Body of pancreas (tissue), 4 donors: Measurements from ENCODE around the gene MACROH2A1. TPM values are rescaled to one million over a fixed set of nuclear protein-coding genes. Genes with fewer than 3 reads are reported as not detected.

Source experiments
- ATAC-seq: fragments of 150-250 bp; one replicate; pipeline ENCODE4 v1.9.1; 2016
- DNase-seq, 4 donors: peaks; one replicate each; pipeline ENCODE4 v3.0.0-alpha.2; 2019
- H3K27ac ChIP-seq, 4 donors: fragments of 200-600 bp; sonication (generic); 1 replicate in 3 of 4; 2 replicates in 1 of 4; pipeline versions ENCODE4 v1.5.1 to v1.6.1; 2016 to 2019; ENCODE audit warnings: mild to moderate bottlenecking in 1 of 4, mixed read lengths in 1 of 4, moderate library complexity in 1 of 4
- H3K27me3 ChIP-seq, 2 donors: fragments of 200-600 bp; sonication (generic); one replicate each; pipeline ENCODE4 v1.6.0; 2016; ENCODE audit warnings: mild to moderate bottlenecking in 1 of 2
- H3K36me3 ChIP-seq, 2 donors: fragments of 200-600 bp; sonication (generic); replicated peaks in 1 of 2; 2 replicates each; pipeline ENCODE4 v1.5.1; 2016; ENCODE audit warnings: low read depth in 2 of 2; ENCODE audit not compliant: insufficient read depth in 1 of 2
- H3K4me1 ChIP-seq: fragments of 200-600 bp; sonication (generic); one replicate; pipeline ENCODE4 v1.6.0; 2016
- H3K4me3 ChIP-seq, 2 donors: fragments of 200-600 bp; sonication (generic); 1 replicate in 1 of 2; 2 replicates in 1 of 2; pipeline ENCODE4 v1.5.1; 2016 to 2019
- H3K9me3 ChIP-seq, 3 donors: fragments of 200-600 bp; sonication (generic); 1 replicate in 2 of 3; 2 replicates in 1 of 3; pipeline ENCODE4 v1.5.1; 2016
- POLR2A ChIP-seq, 3 donors: fragments of 450-650 bp; IDR thresholded peaks; one replicate each; pipeline ENCODE4 v1.6.1; 2016; ENCODE audit warnings: antibody characterized with exemption in 3 of 3, mild to moderate bottlenecking in 2 of 3
- WGBS, 2 donors: methylation state at CpG; one replicate each; pipeline ENCODE4 v1.1.5; 2017; 5-methylcytosine and 5-hydroxymethylcytosine counted together
- intact Hi-C: fragments of 100-400 bp; cut with DNase I; formaldehyde crosslinking; loops from one replicate; pipeline ENCODE4 v1.15.1; 2023
- total RNA-seq, 2 donors: library from RNA; depleted of rRNA; stranded (reverse); fragments of >200 nt; gene quantifications; one replicate each; pipeline ENCODE4 v1.1.0, GENCODE V29; 2016
- TF ChIP-seq, protein P1 (sequence below), 7 experiments: fragments of 450-650 bp in 4 of 7; fragments of 200-600 bp in 3 of 7; sonication (generic) in 3 of 7; IDR thresholded peaks; one replicate each; pipeline ENCODE4 v1.5.1; 2016 to 2019; ENCODE audit warnings: antibody characterized with exemption in 7 of 7

The MACROH2A1 gene
- total RNA-seq, 2 donors from 2014 or later = 78.9 to 142 TPM

DNA sequence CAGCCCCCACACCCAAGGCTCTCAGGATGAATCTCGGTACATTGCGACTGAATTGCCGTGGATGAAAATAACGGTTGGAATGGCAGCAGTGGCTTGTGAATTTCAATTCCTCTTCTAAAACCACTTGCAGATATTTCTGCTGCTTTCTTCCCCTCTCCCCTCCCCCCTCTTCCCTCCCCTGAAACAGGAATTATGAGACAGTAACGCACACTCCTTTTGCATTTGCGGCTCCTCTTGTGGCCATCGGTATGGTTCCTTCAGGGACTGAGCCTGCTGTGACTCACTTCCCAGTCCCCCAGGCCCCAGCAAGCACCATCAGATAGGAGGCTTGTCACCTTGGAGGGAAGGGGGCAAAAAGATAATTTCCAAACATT is 38.4 kb upstream of the MACROH2A1 start:
- intact Hi-C loops = no loop called here
- ATAC-seq = no peak
- no peak overlapping the region for H3K4me3 ChIP-seq
- H3K4me1 ChIP-seq = peaks cover 8% of the 10 kb centered on the region
- peak overlapping the region in 1 of 4 donors; percentile 34 for H3K27ac ChIP-seq
- TF ChIP-seq, protein P1, sequence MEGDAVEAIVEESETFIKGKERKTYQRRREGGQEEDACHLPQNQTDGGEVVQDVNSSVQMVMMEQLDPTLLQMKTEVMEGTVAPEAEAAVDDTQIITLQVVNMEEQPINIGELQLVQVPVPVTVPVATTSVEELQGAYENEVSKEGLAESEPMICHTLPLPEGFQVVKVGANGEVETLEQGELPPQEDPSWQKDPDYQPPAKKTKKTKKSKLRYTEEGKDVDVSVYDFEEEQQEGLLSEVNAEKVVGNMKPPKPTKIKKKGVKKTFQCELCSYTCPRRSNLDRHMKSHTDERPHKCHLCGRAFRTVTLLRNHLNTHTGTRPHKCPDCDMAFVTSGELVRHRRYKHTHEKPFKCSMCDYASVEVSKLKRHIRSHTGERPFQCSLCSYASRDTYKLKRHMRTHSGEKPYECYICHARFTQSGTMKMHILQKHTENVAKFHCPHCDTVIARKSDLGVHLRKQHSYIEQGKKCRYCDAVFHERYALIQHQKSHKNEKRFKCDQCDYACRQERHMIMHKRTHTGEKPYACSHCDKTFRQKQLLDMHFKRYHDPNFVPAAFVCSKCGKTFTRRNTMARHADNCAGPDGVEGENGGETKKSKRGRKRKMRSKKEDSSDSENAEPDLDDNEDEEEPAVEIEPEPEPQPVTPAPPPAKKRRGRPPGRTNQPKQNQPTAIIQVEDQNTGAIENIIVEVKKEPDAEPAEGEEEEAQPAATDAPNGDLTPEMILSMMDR (IDR thresholded peaks at IDR 0.05) = no peak
- no peak for TF ChIP-seq POLR2A (IDR thresholded peaks at IDR 0.05)
- peaks cover 0 to 6% of the 10 kb centered on the region in 2 donors for H3K27me3 ChIP-seq
- H3K36me3 ChIP-seq = no peaks in the 10 kb centered on the region
- 51 to 76% methylated on average over 7 of the region's 7 CpGs for WGBS, 2 donors
- peak in 1 of 4 donors; percentile 56 for DNase-seq
- no peaks in the 10 kb centered on the region for H3K9me3 ChIP-seq

DNA sequence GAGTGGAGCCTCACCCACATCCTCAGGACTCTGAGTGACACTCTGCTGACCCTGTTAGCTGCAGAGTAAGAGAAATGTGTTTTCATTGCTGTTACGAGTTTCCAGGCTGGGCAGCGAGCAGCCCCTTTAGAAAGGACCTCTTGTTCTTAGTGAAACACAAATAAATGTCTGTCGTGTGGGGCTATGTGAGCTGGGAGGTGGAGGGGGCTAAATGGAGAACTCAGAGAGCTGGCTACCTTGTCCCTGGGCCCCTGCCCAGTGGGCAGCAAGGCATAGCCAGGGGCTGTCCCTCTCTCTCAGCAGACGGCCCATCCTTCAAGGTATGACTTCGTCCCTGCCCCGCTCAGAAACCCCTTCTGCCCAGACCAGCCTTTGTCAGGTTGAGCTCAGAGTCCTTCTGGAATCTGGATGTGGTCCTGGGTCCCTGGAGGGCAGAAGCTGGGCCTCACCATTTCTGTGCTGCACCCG is 38.0 kb upstream of the MACROH2A1 start:
- intact Hi-C loops = no loop called here
- WGBS, 2 donors = 45 to 70% methylated on average over 4 to 7 of the region's 7 CpGs
- no peak for ATAC-seq

DNA sequence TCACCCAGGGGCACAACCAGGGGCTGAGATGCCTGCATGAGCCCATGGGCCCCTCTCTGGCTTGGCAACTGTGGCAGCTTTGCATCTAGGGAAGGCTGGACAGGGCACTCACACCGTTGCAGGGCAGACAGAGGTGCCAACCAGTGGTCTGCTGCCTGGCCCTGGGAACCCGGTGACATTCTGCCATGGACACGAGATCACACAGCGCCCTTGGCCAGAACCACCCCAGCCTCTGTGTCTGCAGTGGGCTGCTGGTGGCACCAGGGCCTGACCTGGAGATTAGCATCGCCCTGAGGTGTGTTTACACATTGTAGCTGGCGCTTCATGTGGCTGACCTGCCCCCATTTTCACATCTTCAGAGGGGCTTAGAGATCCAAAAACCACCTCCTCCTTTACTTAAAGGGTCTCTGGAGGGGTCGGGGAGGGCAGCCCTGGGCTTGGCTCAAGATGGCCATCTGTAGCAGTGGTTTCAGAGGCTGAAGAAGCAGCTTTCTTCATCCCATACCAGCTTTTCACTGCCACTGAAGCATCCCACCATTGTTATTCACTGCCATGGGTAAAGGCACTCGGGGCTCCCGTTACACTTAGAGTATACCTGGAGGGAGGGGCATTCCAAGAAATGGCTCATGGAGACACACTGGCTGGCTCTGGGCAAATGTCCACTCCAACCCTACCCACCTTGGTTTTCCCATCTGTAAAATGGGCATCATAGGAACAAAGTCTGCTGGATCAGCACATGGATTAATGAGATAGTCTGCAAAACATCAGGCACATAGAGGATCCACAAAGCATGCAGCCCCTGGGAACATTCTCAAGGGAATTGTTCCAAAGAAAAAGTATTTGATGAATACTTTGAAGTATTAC is 36.7 kb upstream of the MACROH2A1 start:
- intact Hi-C loops = no loop called here
- H3K4me1 ChIP-seq = peaks cover 8% of the 10 kb centered on the region
- H3K27ac ChIP-seq = no peak overlapping the region
- H3K9me3 ChIP-seq = no peaks in the 10 kb centered on the region
- TF ChIP-seq, protein P1 (IDR thresholded peaks at IDR 0.05) = no peak
- no peak overlapping the region for H3K4me3 ChIP-seq
- ATAC-seq (no peak), DNase-seq (no peak)
- 65 to 74% methylated on average over 6 to 7 of the region's 9 CpGs for WGBS, 2 donors
- peaks cover 0 to 6% of the 10 kb centered on the region in 2 donors for H3K27me3 ChIP-seq
- H3K36me3 ChIP-seq = no peaks in the 10 kb centered on the region

More for the DNA sequence above, 38.0 kb upstream of the MACROH2A1 start:
- no peak for DNase-seq
- peaks cover 0 to 6% of the 10 kb centered on the region in 2 donors for H3K27me3 ChIP-seq
- H3K27ac ChIP-seq = no peak overlapping the region
- H3K4me3 ChIP-seq = no peak overlapping the region
- no peak for TF ChIP-seq POLR2A (IDR thresholded peaks at IDR 0.05)
- TF ChIP-seq, protein P1 (IDR thresholded peaks at IDR 0.05) = no peak
- H3K36me3 ChIP-seq = no peaks in the 10 kb centered on the region
- H3K4me1 ChIP-seq = peaks cover 8% of the 10 kb centered on the region
- no peaks in the 10 kb centered on the region for H3K9me3 ChIP-seq

DNA sequence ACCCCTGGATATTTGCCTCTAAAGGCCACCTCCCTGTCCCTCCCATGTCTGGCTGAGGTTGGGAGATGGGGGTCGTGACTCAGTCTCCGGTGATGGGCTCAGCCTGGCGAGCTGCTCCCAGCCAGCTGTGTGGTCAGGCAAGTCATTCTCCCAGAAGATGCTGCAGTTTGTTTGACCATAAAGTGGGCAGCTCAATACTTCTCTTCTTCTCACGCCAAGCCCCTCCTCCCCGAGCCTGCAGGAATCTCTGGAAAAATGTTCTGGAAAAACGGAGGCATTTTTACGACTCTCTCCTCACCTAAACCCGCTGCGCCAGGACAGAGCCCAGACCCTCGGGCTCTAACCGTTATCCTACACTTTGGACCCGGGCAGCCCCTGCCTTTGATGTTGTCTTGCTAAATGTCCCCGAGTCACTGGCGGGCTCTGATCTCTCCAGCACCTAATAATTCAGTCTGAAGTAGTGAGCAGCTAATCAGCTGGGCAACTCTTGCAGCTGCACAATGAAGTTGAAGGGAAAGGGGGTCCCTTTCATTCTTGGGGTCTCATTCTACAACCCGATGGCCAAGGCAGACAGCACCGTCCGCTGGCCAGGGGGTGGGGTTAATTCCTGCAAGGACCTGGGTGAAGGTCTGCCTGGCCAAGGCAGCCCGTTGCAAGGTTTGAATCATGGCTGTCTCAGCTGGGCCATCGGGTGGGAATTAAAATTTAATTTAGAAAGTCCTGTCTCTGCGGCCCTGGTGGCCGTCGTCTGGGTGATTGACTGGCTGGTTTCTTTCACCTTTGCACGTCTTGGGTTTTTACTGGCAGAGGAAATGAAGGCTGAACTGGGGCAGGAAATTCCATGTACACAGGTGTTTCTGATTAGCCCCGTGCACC is 35.8 kb upstream of the MACROH2A1 start:
- TF ChIP-seq, protein P1 (IDR thresholded peaks at IDR 0.05) = no peak
- TF ChIP-seq POLR2A (IDR thresholded peaks at IDR 0.05) = no peak
- no peaks in the 10 kb centered on the region for H3K9me3 ChIP-seq
- H3K4me3 ChIP-seq = no peak overlapping the region
- intact Hi-C loops = no loop called here
- H3K27me3 ChIP-seq = peaks cover 0 to 6% of the 10 kb centered on the region in 2 donors
- no peaks in the 10 kb centered on the region for H3K36me3 ChIP-seq
- DNase-seq (no peak), ATAC-seq (no peak)
- peaks cover 8% of the 10 kb centered on the region for H3K4me1 ChIP-seq
- no peak overlapping the region for H3K27ac ChIP-seq
- WGBS, 2 donors = 49 to 53% methylated on average over 22 to 24 of the region's 24 CpGs
